ENCODE measurements around the gene CYBC1. TPM values are rescaled to one million over a fixed set of nuclear protein-coding genes. Genes with fewer than 3 reads are reported as not detected.

CYBC1 gene
- total RNA-seq, 2 experiments from 2014 or later = 470 to 679 TPM

DNA sequence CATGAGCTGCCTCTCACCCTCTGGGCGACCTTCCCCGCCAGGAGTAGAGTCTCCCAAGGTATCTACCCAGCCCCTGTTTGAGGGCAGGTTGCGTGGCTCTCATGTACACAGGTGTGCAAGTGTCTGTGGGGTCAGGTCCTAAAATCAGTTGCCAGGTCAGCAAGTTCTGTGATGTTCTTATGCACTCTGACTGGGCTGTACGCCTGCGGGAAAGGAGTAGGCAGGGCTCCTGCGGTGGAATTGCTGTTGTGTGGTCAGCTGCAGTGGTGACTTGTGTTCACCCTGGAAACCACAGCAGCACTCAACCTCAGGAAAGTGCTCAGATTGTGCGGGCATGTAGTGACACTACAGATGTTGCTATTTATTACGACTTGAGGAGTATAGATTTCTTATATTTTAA lies 27.4 kb upstream of the CYBC1 start:
- POLR2A ChIA-PET = interaction anchor here (1.0 kb wide), 1 partner anchor 21 kb away, joined by 4 read pairs; no protein-coding TSS in a partner anchor
- Histone ChIP-seq H2AFZ (ENCODE audit: low read length) (no peak overlapping the region), H3K79me2 (ENCODE audit: insufficient read depth, low read depth, low read length) (no peaks in the 10 kb centered on the region), H3K9me2 (ENCODE audit: insufficient read depth, low read length) (no peaks in the 10 kb centered on the region), H3K4me1 (ENCODE audit: insufficient read depth, low read length, poor library complexity, severe bottlenecking) (no peaks in the 10 kb centered on the region), H3K4me2 (ENCODE audit: low read length) (no peak overlapping the region), H3K27ac (ENCODE audit: low read depth, low read length, poor library complexity, severe bottlenecking) (no peak overlapping the region), H3K4me3 (ENCODE audit: low read depth, low read length, poor library complexity, severe bottlenecking) (no peak overlapping the region), H3K36me3 (ENCODE audit: insufficient read depth, low read length) (peaks cover 77% of the 10 kb centered on the region), H4K20me1 (ENCODE audit: insufficient read depth, low read length) (no peaks in the 10 kb centered on the region), H3K9me3 (ENCODE audit: low read length) (no peaks in the 10 kb centered on the region)
- CTCF ChIA-PET (ENCODE audit: unreplicated experiment) = no interaction called here
- no peak for TF ChIP-seq EZH2phosphoT487 (IDR thresholded peaks at IDR 0.05; ENCODE audit: borderline replicate concordance, low read depth, low read length)
- TF ChIP-seq CTCF (conservative IDR thresholded peaks at IDR 0.05; ENCODE audit: low read length) = no peak
- BruUV-seq (replicated peaks) = no TSS peak
- DNase-seq (ENCODE audit: low spot score) = no peak
- intact Hi-C loops (cut with micrococcal nuclease; ENCODE audit: unreplicated experiment) = no loop called here

DNA sequence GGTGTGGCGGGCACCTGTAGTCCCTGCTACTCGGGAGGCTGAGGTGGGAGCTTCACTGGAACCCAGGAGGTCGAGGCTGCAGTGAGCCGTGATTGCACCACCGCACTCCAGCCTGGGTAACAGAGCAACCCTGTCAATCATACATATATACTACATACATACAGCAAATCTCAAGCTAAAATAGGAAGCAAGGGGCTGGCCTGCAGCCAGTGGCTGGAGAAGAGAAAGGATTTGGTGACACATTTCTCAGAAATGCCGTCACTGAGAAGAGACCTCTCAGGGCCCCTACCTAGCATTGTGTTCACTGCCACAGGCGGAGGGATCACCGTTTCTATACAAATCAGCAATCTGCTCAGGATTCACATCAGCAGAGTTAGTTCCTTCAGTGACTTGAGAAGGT lies 24.9 kb upstream of the CYBC1 start:
- no peak overlapping the region for H2AFZ ChIP-seq (ENCODE audit: low read length)
- TF ChIP-seq CTCF (conservative IDR thresholded peaks at IDR 0.05; ENCODE audit: low read length) (no peak), EZH2phosphoT487 (IDR thresholded peaks at IDR 0.05; ENCODE audit: borderline replicate concordance, low read depth, low read length) (no peak)
- no peak overlapping the region for H3K4me2 ChIP-seq (ENCODE audit: low read length)
- no peaks in the 10 kb centered on the region for H4K20me1 ChIP-seq (ENCODE audit: insufficient read depth, low read length)
- ChIA-PET CTCF (ENCODE audit: unreplicated experiment) (no interaction called here), POLR2A (no interaction called here)
- BruUV-seq (replicated peaks) = no TSS peak
- intact Hi-C loops (cut with micrococcal nuclease; ENCODE audit: unreplicated experiment) = no loop called here
- H3K9me2 ChIP-seq (ENCODE audit: insufficient read depth, low read length) = no peaks in the 10 kb centered on the region
- no peak overlapping the region for H3K4me3 ChIP-seq (ENCODE audit: low read depth, low read length, poor library complexity, severe bottlenecking)
- DNase-seq (ENCODE audit: low spot score) = no peak
- H3K36me3 ChIP-seq (ENCODE audit: insufficient read depth, low read length) = peaks cover 75% of the 10 kb centered on the region
- H3K79me2 ChIP-seq (ENCODE audit: insufficient read depth, low read depth, low read length) = no peaks in the 10 kb centered on the region
- H3K9me3 ChIP-seq (ENCODE audit: low read length) = no peaks in the 10 kb centered on the region
- H3K27ac ChIP-seq (ENCODE audit: low read depth, low read length, poor library complexity, severe bottlenecking) = no peak overlapping the region
- no peaks in the 10 kb centered on the region for H3K4me1 ChIP-seq (ENCODE audit: insufficient read depth, low read length, poor library complexity, severe bottlenecking)

GRCh38 chr17:82474223-82475010 lies 23.9 kb upstream of the CYBC1 start:
- H3K27ac ChIP-seq (ENCODE audit: low read depth, low read length, poor library complexity, severe bottlenecking) = no peak overlapping the region
- peaks cover 75% of the 10 kb centered on the region for H3K36me3 ChIP-seq (ENCODE audit: insufficient read depth, low read length)
- BruUV-seq (replicated peaks) = TSS peak; percentile 54
- intact Hi-C loops (cut with micrococcal nuclease; ENCODE audit: unreplicated experiment) = no loop called here
- H3K4me2 ChIP-seq (ENCODE audit: low read length) = no peak overlapping the region
- H3K4me3 ChIP-seq (ENCODE audit: low read depth, low read length, poor library complexity, severe bottlenecking) = no peak overlapping the region
- no peak for DNase-seq (ENCODE audit: low spot score)
- TF ChIP-seq EZH2phosphoT487 (IDR thresholded peaks at IDR 0.05; ENCODE audit: borderline replicate concordance, low read depth, low read length) (no peak), CTCF (conservative IDR thresholded peaks at IDR 0.05; ENCODE audit: low read length) (no peak)
- ChIA-PET CTCF (ENCODE audit: unreplicated experiment) (no interaction called here), POLR2A (no interaction called here)
- no peaks in the 10 kb centered on the region for H3K9me2 ChIP-seq (ENCODE audit: insufficient read depth, low read length)
- H4K20me1 ChIP-seq (ENCODE audit: insufficient read depth, low read length) = no peaks in the 10 kb centered on the region
- no peak overlapping the region for H2AFZ ChIP-seq (ENCODE audit: low read length)
- no peaks in the 10 kb centered on the region for H3K9me3 ChIP-seq (ENCODE audit: low read length)
- H3K4me1 ChIP-seq (ENCODE audit: insufficient read depth, low read length, poor library complexity, severe bottlenecking) = no peaks in the 10 kb centered on the region
- H3K79me2 ChIP-seq (ENCODE audit: insufficient read depth, low read depth, low read length) = no peaks in the 10 kb centered on the region
